Measurements from ENCODE around the gene DENND1A.

DENND1A gene

DNA sequence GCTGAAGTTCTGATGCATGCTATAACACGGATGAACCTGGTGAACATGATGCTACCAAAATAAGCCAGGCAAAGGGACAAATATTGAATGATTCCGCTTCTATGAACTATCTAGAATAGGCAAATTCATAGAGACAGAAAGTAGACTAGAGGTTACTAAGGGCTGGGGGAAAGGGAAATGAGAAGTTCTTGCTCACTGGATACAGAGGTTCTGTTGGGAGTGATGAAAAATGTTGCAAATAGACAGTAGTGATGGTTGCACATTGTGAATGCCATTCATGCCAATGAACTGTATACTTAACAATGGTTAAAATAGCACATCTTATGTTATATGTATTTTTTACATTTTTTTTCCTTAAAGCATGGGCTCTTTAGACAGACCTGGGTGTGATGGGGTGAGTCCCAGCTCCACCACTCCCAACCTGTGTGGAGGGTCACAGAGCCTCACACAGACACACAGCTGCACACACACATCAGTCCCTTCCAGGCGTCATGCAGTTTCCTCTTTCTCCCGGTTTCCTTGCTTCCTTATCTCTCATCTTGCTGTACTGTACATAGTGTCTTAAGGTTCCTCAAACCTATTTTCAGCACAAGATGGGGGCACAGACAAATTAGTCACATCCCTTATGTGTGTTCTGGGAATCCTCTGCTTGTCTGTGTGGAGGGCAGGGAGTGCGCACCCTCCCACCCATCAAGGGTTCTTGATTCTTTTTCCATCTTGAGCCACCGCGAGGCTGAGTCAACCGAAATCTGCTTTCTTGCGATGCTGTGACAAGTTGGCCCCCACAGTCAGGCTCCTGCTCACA, 381.0 kb downstream of the DENND1A start:
- no peaks in the 10 kb centered on the region for H3K9me3 ChIP-seq (ENCODE audit: insufficient read depth, low read depth, low read length)
- no peaks in the 10 kb centered on the region for H3F3A ChIP-seq (ENCODE audit: low read depth)
- no peak for TF ChIP-seq EZH2phosphoT487 (IDR thresholded peaks at IDR 0.05; ENCODE audit: borderline replicate concordance)
- TF ChIP-seq, protein P1, sequence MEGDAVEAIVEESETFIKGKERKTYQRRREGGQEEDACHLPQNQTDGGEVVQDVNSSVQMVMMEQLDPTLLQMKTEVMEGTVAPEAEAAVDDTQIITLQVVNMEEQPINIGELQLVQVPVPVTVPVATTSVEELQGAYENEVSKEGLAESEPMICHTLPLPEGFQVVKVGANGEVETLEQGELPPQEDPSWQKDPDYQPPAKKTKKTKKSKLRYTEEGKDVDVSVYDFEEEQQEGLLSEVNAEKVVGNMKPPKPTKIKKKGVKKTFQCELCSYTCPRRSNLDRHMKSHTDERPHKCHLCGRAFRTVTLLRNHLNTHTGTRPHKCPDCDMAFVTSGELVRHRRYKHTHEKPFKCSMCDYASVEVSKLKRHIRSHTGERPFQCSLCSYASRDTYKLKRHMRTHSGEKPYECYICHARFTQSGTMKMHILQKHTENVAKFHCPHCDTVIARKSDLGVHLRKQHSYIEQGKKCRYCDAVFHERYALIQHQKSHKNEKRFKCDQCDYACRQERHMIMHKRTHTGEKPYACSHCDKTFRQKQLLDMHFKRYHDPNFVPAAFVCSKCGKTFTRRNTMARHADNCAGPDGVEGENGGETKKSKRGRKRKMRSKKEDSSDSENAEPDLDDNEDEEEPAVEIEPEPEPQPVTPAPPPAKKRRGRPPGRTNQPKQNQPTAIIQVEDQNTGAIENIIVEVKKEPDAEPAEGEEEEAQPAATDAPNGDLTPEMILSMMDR (conservative IDR thresholded peaks at IDR 0.05; ENCODE audit: low read length), result no peak
- no peaks in the 10 kb centered on the region for H3K79me2 ChIP-seq (ENCODE audit: insufficient read depth, low read length)
- no peak overlapping the region for H2AFZ ChIP-seq (ENCODE audit: low read length)
- H4K20me1 ChIP-seq (ENCODE audit: insufficient read depth, low read length, poor library complexity, severe bottlenecking), result no peaks in the 10 kb centered on the region
- no peak overlapping the region for H3K4me3 ChIP-seq (ENCODE audit: low read length, poor library complexity, severe bottlenecking)
- no peaks in the 10 kb centered on the region for H3K4me1 ChIP-seq (ENCODE audit: insufficient read depth, low read length, poor library complexity, severe bottlenecking)
- no peak overlapping the region for H3K4me2 ChIP-seq (ENCODE audit: low read depth, low read length, poor library complexity, severe bottlenecking)
- no peaks in the 10 kb centered on the region for H3K27me3 ChIP-seq (ENCODE audit: insufficient read depth, low read length, poor library complexity, severe bottlenecking)
- no peaks in the 10 kb centered on the region for H3K9me2 ChIP-seq (replicated peaks; ENCODE audit: low read depth, low read length)
- H3K36me3 ChIP-seq (ENCODE audit: insufficient read depth, low read length), result no peaks in the 10 kb centered on the region
- H3K9ac ChIP-seq (ENCODE audit: low read depth, low read length, poor library complexity, severe bottlenecking), result no peak overlapping the region

DNA sequence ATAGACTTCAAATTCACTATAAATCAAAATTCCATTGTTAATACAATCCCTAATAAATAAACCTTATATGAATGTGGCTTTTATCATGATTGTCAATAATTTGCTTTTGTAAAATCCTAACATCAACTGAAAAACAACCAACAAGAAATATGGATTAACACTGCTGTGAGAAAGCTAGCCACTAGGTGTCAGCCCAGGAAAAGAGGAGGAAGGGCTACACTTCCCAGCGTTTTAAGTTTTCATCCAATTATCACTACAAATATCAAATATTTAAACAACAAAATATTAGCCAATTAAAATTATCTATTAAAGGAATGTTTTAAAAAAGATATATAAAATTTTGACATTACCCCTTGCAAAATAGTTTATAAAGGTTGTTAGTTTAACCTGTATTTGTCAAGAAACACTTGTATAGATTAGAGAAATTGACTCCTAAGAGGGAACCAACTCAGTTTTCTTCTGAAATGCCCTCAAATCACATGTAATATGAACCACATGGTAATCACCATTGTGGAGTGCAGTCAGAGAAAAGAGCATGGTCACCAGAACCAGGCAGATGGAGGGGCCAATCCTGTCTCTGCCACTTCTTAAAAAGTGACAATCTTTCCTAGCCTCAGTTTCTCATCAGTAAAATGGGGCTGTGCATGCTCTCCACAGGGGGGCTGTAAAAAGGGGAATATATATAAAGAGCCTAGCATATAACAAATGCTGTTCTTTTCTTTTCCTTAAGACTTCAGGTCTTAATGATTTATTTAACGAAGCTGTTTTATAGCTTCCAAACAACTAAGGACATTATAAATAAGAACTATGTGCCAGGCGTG, 385.7 kb downstream of the DENND1A start:
- Histone ChIP-seq H3K9me3 (ENCODE audit: insufficient read depth, low read depth, low read length) (no peaks in the 10 kb centered on the region), H4K20me1 (ENCODE audit: insufficient read depth, low read length, poor library complexity, severe bottlenecking) (no peaks in the 10 kb centered on the region), H3K79me2 (ENCODE audit: insufficient read depth, low read length) (no peaks in the 10 kb centered on the region), H3F3A (ENCODE audit: low read depth) (no peaks in the 10 kb centered on the region), H3K9ac (ENCODE audit: low read depth, low read length, poor library complexity, severe bottlenecking) (no peak overlapping the region), H3K9me2 (replicated peaks; ENCODE audit: low read depth, low read length) (no peaks in the 10 kb centered on the region), H3K4me2 (ENCODE audit: low read depth, low read length, poor library complexity, severe bottlenecking) (no peak overlapping the region), H3K36me3 (ENCODE audit: insufficient read depth, low read length) (no peaks in the 10 kb centered on the region), H3K4me1 (ENCODE audit: insufficient read depth, low read length, poor library complexity, severe bottlenecking) (no peaks in the 10 kb centered on the region), H3K4me3 (ENCODE audit: low read length, poor library complexity, severe bottlenecking) (no peak overlapping the region), H3K27me3 (ENCODE audit: insufficient read depth, low read length, poor library complexity, severe bottlenecking) (no peaks in the 10 kb centered on the region), H2AFZ (ENCODE audit: low read length) (no peak overlapping the region)
- no peak for TF ChIP-seq EZH2phosphoT487 (IDR thresholded peaks at IDR 0.05; ENCODE audit: borderline replicate concordance)
- TF ChIP-seq, protein P1 (conservative IDR thresholded peaks at IDR 0.05; ENCODE audit: low read length), result peak; percentile 95

DNA sequence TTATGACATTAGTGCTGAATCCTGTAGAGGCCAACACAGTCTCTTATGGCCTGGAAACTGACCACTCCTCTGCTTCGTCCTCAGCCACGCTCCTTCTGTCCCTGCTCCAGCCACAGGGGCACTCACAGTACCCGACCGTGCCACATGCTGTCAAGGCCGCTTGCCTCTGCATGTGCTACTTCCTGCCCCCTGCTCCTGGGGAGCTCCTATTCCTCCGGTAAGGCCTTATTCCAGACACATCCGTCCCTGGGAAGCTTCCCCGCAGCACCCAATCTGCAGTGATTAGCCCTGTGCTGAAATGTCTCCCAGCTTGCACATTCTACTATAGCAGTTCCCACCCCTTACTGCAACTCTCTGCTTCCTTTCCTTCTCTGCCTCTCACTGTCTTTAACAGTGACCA, 386.4 kb downstream of the DENND1A start:
- H4K20me1 ChIP-seq (ENCODE audit: insufficient read depth, low read length, poor library complexity, severe bottlenecking), result no peaks in the 10 kb centered on the region
- H3K27me3 ChIP-seq (ENCODE audit: insufficient read depth, low read length, poor library complexity, severe bottlenecking), result no peaks in the 10 kb centered on the region
- H3K79me2 ChIP-seq (ENCODE audit: insufficient read depth, low read length), result no peaks in the 10 kb centered on the region
- H3K4me3 ChIP-seq (ENCODE audit: low read length, poor library complexity, severe bottlenecking), result no peak overlapping the region
- no peak overlapping the region for H3K9ac ChIP-seq (ENCODE audit: low read depth, low read length, poor library complexity, severe bottlenecking)
- no peaks in the 10 kb centered on the region for H3F3A ChIP-seq (ENCODE audit: low read depth)
- H3K36me3 ChIP-seq (ENCODE audit: insufficient read depth, low read length), result no peaks in the 10 kb centered on the region
- H3K9me2 ChIP-seq (replicated peaks; ENCODE audit: low read depth, low read length), result no peaks in the 10 kb centered on the region
- no peaks in the 10 kb centered on the region for H3K9me3 ChIP-seq (ENCODE audit: insufficient read depth, low read depth, low read length)
- no peaks in the 10 kb centered on the region for H3K4me1 ChIP-seq (ENCODE audit: insufficient read depth, low read length, poor library complexity, severe bottlenecking)
- H2AFZ ChIP-seq (ENCODE audit: low read length), result no peak overlapping the region
- H3K4me2 ChIP-seq (ENCODE audit: low read depth, low read length, poor library complexity, severe bottlenecking), result no peak overlapping the region
- TF ChIP-seq, protein P1 (conservative IDR thresholded peaks at IDR 0.05; ENCODE audit: low read length), result no peak
- no peak for TF ChIP-seq EZH2phosphoT487 (IDR thresholded peaks at IDR 0.05; ENCODE audit: borderline replicate concordance)
